H9 (cell line): ENCODE measurements around the gene MT1F. TPM values are rescaled to one million over a fixed set of nuclear protein-coding genes. Genes with fewer than 3 reads are reported as not detected.

Source experiments
- DNase-seq: peaks from one replicate; pipeline ENCODE4 v3.0.0-alpha.2; 2017
- H2AFZ ChIP-seq: one replicate; pipeline ENCODE4 v1.6.1; 2013; ENCODE audit warnings: mild to moderate bottlenecking, low read length, control low read depth, moderate library complexity
- H2AK5ac ChIP-seq: 2 replicates; pipeline ENCODE4 v1.6.1; 2013; ENCODE audit warnings: low read length, control low read depth, mixed read lengths; ENCODE audit not compliant: insufficient read length
- H2BK120ac ChIP-seq: one replicate; pipeline ENCODE4 v1.6.1; 2013; ENCODE audit warnings: low read depth, mild to moderate bottlenecking, low read length, control low read depth, inconsistent platforms; ENCODE audit not compliant: poor library complexity, severe bottlenecking
- H2BK12ac ChIP-seq: 2 replicates; pipeline ENCODE4 v1.6.1; 2013; ENCODE audit warnings: low read length, control low read depth, mixed read lengths, low read depth; ENCODE audit not compliant: insufficient read length
- H2BK15ac ChIP-seq: 2 replicates; pipeline ENCODE4 v1.6.1; 2013; ENCODE audit warnings: low read depth, low read length, control low read depth
- H2BK20ac ChIP-seq: one replicate; pipeline ENCODE4 v1.6.1; 2013; ENCODE audit warnings: low read depth, mild to moderate bottlenecking, low read length, control low read depth, inconsistent platforms; ENCODE audit not compliant: poor library complexity, severe bottlenecking
- H2BK5ac ChIP-seq: 2 replicates; pipeline ENCODE4 v1.6.1; 2013; ENCODE audit warnings: low read length, control low read depth, mixed read lengths; ENCODE audit not compliant: insufficient read length
- H3K14ac ChIP-seq: 2 replicates; pipeline ENCODE4 v1.6.1; 2013; ENCODE audit warnings: low read length, control low read depth; ENCODE audit not compliant: insufficient read depth
- H3K18ac ChIP-seq: 2 replicates; pipeline ENCODE4 v1.6.1; 2013; ENCODE audit warnings: low read depth, mild to moderate bottlenecking, mixed read lengths, low read length, control low read depth; ENCODE audit not compliant: insufficient read length
- H3K23ac ChIP-seq: 2 replicates; pipeline ENCODE4 v1.6.1; 2013; ENCODE audit warnings: low read length, control low read depth, mixed read lengths, low read depth; ENCODE audit not compliant: insufficient read length
- H3K23me2 ChIP-seq: 2 replicates; pipeline ENCODE4 v1.6.1; 2013; ENCODE audit warnings: low read depth, mild to moderate bottlenecking, mixed read lengths, low read length, control low read depth; ENCODE audit not compliant: insufficient read length, poor library complexity, severe bottlenecking
- H3K27ac ChIP-seq: 2 replicates; pipeline ENCODE4 v1.5.1; 2013; ENCODE audit warnings: low read length, control low read depth, mixed read lengths, low read depth; ENCODE audit not compliant: insufficient read length
- H3K27me3 ChIP-seq: 2 replicates; pipeline ENCODE4 v1.6.1; 2013; ENCODE audit warnings: low read length, control low read depth, inconsistent platforms; ENCODE audit not compliant: insufficient read depth
- H3K4ac ChIP-seq: 2 replicates; pipeline ENCODE4 v1.6.1; 2013; ENCODE audit warnings: low read depth, mild to moderate bottlenecking, control low read depth, inconsistent platforms, low read length, moderate library complexity
- H3K4me1 ChIP-seq: 2 replicates; pipeline ENCODE4 v1.6.1; 2013; ENCODE audit warnings: low read length, control low read depth, inconsistent platforms; ENCODE audit not compliant: insufficient read depth
- H3K4me2 ChIP-seq: 2 replicates; pipeline ENCODE4 v1.6.1; 2013; ENCODE audit warnings: low read length, control low read depth, mixed read lengths; ENCODE audit not compliant: insufficient read length, insufficient read depth
- H3K56ac ChIP-seq: 2 replicates; pipeline ENCODE4 v1.6.1; 2013; ENCODE audit warnings: low read depth, mild to moderate bottlenecking, mixed read lengths, low read length, control low read depth; ENCODE audit not compliant: insufficient read length
- H3K79me1 ChIP-seq: 2 replicates; pipeline ENCODE4 v1.6.1; 2013; ENCODE audit warnings: low read depth, mild to moderate bottlenecking, moderate library complexity, low read length, control low read depth, inconsistent platforms; ENCODE audit not compliant: insufficient read depth, poor library complexity, severe bottlenecking
- H3K79me2 ChIP-seq: 2 replicates; pipeline ENCODE4 v1.6.1; 2013; ENCODE audit warnings: low read length, control low read depth, inconsistent platforms; ENCODE audit not compliant: insufficient read depth
- H3K9ac ChIP-seq: 2 replicates; pipeline ENCODE4 v1.6.1; 2013; ENCODE audit warnings: low read length, control low read depth, mixed read lengths; ENCODE audit not compliant: insufficient read length; ENCODE audit errors: extremely low read depth
- H3K9me3 ChIP-seq: one replicate; pipeline ENCODE4 v1.6.1; 2013; ENCODE audit warnings: low read depth, low read length, inconsistent platforms; ENCODE audit not compliant: control insufficient read depth
- H3T11ph ChIP-seq: one replicate; pipeline ENCODE4 v1.6.1; 2013; ENCODE audit warnings: mild to moderate bottlenecking, low read length, control low read depth, inconsistent platforms
- H4K20me1 ChIP-seq: one replicate; pipeline ENCODE4 v1.6.1; 2013; ENCODE audit not compliant: control insufficient read depth, insufficient read length, insufficient read depth
- H4K5ac ChIP-seq: 2 replicates; pipeline ENCODE4 v1.6.1; 2013; ENCODE audit warnings: low read depth, mild to moderate bottlenecking, mixed read lengths, low read length, control low read depth; ENCODE audit not compliant: insufficient read length
- H4K8ac ChIP-seq: replicated peaks from 2 replicates; pipeline ENCODE4 v1.6.1; 2013; ENCODE audit warnings: low read length, control low read depth, mixed read lengths, low read depth; ENCODE audit not compliant: insufficient read length
- H4K91ac ChIP-seq: 2 replicates; pipeline ENCODE4 v1.6.1; 2013; ENCODE audit warnings: low read depth, mild to moderate bottlenecking, moderate library complexity, mixed read lengths, low read length, control low read depth; ENCODE audit not compliant: insufficient read length
- H3K27ac Mint-ChIP-seq, 3 experiments: 2 replicates in 2 of 3; 3 replicates in 1 of 3; pipeline ENCODE4 v1.8.0; 2020 to 2021; ENCODE audit warnings: mixed read lengths in 3 of 3, mild to moderate bottlenecking in 1 of 3, moderate library complexity in 1 of 3
- H3K27me3 Mint-ChIP-seq: 2 replicates; pipeline ENCODE4 v1.8.0; 2021; ENCODE audit warnings: low read depth, mild to moderate bottlenecking, moderate library complexity, mixed read lengths
- H3K36me3 Mint-ChIP-seq, 3 experiments: 2 replicates in 2 of 3; 3 replicates in 1 of 3; pipeline ENCODE4 v1.8.0; 2020 to 2021; ENCODE audit warnings: low read depth in 3 of 3, mixed read lengths in 3 of 3; ENCODE audit not compliant: insufficient read depth in 1 of 3
- H3K4me1 Mint-ChIP-seq, 2 experiments: 2 replicates each; pipeline ENCODE4 v1.8.0; 2020; ENCODE audit warnings: mixed read lengths in 2 of 2
- H3K4me3 Mint-ChIP-seq, 2 experiments: 2 replicates in 1 of 2; 3 replicates in 1 of 2; pipeline ENCODE4 v1.8.0; 2020 to 2021; ENCODE audit warnings: mild to moderate bottlenecking in 2 of 2, mixed read lengths in 2 of 2, moderate library complexity in 1 of 2
- H3K9me3 Mint-ChIP-seq, 2 experiments: 2 replicates in 1 of 2; 3 replicates in 1 of 2; pipeline ENCODE4 v1.8.0; 2020; ENCODE audit warnings: mild to moderate bottlenecking in 2 of 2, mixed read lengths in 2 of 2, moderate library complexity in 1 of 2
- WGBS: extraction: QIAGEN DNeasy Blood & Tissue Kit; methylation state at CpG from one replicate; pipeline ENCODE4 v1.1.7; 2013; ENCODE audit warnings: missing lambda C conversion rate, low lambda C conversion rate, mixed read lengths; ENCODE audit not compliant: insufficient read length; ENCODE audit errors: extremely low coverage; 5-methylcytosine and 5-hydroxymethylcytosine counted together
- total RNA-seq: library from RNA; stranded (reverse); gene quantifications from 2 replicates; pipeline ENCODE4 v1.2.1, GENCODE V29; 2021
- TF ChIP-seq, protein P1 (sequence below): fragments of 200-600 bp; sonication (generic); conservative IDR thresholded peaks from 3 replicates; pipeline ENCODE4 v1.8.0; 2021; ENCODE audit warnings: antibody characterized with exemption, mild to moderate bottlenecking

The MT1F gene
- total RNA-seq, 1 experiment from 2014 or later: 26.1 TPM

- no peak overlapping the region for H3K9ac ChIP-seq
Measured at GRCh38 chr16:56610017-56610608, 47.6 kb upstream of the MT1F start.

More at GRCh38 chr16:56610017-56610608, 47.6 kb upstream of the MT1F start:
- Histone ChIP-seq H3K14ac (no peak overlapping the region), H3K4me1 (peaks cover 6% of the 10 kb centered on the region; the same call in 1 of the 2 replicates), H3K18ac (no peak overlapping the region), H3K79me1 (no peaks in the 10 kb centered on the region), H3K23ac (no peak overlapping the region), H4K91ac (no peak overlapping the region), H3K23me2 (peaks cover 8% of the 10 kb centered on the region), H2BK5ac (no peak overlapping the region), H2BK120ac (no peak overlapping the region), H2AK5ac (no peak overlapping the region), H3K27ac (no peak overlapping the region), H4K8ac (no peak overlapping the region), H3K4me2 (no peak overlapping the region), H2BK20ac (no peak overlapping the region), H3T11ph (no peak overlapping the region), H3K56ac (no peak overlapping the region), H2BK12ac (no peak overlapping the region), H3K79me2 (no peaks in the 10 kb centered on the region), H4K20me1 (no peaks in the 10 kb centered on the region), H2AFZ (no peak overlapping the region), H3K27me3 (peaks cover 21% of the 10 kb centered on the region; the same call in 1 of the 2 replicates), H3K9me3 (no peaks in the 10 kb centered on the region), H3K4ac (no peak overlapping the region), H4K5ac (no peak overlapping the region), H2BK15ac (no peak overlapping the region)
- Mint-ChIP-seq H3K4me1 (peaks cover 29 to 40% of the 10 kb centered on the region in 2 experiments), H3K9me3 (no peaks in the 10 kb centered on the region), H3K4me3 (peak overlapping the region in 1 of 2 experiments; percentile 0; a peak in 1 of 5 replicates), H3K36me3 (no peaks in the 10 kb centered on the region), H3K27me3 (peaks cover 77% of the 10 kb centered on the region), H3K27ac (no peak overlapping the region)
- TF ChIP-seq, protein P1, sequence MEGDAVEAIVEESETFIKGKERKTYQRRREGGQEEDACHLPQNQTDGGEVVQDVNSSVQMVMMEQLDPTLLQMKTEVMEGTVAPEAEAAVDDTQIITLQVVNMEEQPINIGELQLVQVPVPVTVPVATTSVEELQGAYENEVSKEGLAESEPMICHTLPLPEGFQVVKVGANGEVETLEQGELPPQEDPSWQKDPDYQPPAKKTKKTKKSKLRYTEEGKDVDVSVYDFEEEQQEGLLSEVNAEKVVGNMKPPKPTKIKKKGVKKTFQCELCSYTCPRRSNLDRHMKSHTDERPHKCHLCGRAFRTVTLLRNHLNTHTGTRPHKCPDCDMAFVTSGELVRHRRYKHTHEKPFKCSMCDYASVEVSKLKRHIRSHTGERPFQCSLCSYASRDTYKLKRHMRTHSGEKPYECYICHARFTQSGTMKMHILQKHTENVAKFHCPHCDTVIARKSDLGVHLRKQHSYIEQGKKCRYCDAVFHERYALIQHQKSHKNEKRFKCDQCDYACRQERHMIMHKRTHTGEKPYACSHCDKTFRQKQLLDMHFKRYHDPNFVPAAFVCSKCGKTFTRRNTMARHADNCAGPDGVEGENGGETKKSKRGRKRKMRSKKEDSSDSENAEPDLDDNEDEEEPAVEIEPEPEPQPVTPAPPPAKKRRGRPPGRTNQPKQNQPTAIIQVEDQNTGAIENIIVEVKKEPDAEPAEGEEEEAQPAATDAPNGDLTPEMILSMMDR: no peak
- DNase-seq: no peak
- no CpG with 5 or more reads among the region's 10 CpGs for WGBS
